HG03520 (cell line): ENCODE measurements around the gene C12orf60.
A peak's percentile ranks its signal among the peaks of the same experiment; 100 is the strongest.
"Not testable (repeated sequence)": the region's sequence is repeated elsewhere in the genome, so short reads cannot be mapped to it uniquely, and the experiment has no call there.

ENCODE experiments used
- ATAC-seq: cut with Tn5 transposase; IDR thresholded peaks from one replicate; pipeline ENCODE4 v1.9.1; 2021; ENCODE audit warnings: mild to moderate bottlenecking, moderate library complexity; ENCODE audit not compliant: unreplicated experiment

The C12orf60 gene, protein sequence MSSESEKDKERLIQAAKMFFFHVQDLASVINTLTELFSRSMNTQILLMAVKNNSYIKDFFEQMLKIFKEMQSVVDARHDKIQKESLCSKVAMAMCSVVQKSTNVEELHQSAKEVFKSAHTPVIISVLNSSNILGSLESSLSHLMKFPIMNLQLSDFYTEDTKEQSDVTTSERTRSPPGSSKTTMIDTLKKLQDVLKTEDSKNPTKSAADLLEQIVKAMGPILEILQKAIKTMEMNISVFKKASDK

DNA sequence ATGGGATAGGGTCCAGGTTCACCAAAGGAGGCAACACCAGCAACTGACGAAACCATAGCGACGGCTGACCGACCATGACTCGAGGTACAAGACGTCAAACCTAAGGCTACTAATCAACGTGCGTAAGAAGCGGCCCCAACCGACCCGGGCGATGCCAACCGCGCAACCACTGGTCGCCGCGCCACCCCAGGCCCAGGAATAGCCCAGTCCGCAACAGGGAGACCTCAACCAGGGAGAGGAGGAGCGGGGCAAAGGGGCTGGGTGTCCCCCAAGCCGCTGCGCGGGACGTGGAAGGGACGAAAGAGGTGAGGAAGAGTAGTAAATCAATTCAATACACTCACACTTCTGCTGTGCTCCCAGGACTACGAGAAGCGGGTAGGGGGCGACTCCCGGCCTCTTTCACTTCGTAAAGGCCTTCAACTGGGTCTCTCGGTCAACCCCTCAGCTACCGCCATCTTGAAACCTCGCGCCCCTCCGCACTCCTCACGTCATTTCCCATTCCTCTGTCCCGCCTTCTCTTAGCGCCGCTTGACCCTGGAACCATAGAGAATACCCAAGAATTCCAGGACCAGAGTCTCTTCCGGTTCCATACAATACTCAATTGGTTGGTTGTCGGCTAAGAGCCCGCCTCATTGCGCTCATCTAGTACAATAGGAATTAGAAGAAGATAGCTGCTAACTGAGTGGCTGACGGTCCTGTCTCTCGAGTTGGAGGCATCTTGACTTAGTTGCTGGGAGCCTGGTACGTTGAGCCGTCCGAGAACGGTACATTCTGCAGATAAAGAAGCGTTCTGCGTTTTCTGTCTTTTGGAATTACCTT is at the start of gene C12orf60, which contains the start of gene WBP11:
C12orf60 (plus strand) TSS at position 660 of the 819 bp plus-strand sequence. CDS start 19,266 bp downstream, outside the sequence.
WBP11 (minus strand) TSS at position 468 of the 819 bp plus-strand sequence. CDS start 2,095 bp downstream, outside the sequence.
- peak; percentile 100 for ATAC-seq

DNA sequence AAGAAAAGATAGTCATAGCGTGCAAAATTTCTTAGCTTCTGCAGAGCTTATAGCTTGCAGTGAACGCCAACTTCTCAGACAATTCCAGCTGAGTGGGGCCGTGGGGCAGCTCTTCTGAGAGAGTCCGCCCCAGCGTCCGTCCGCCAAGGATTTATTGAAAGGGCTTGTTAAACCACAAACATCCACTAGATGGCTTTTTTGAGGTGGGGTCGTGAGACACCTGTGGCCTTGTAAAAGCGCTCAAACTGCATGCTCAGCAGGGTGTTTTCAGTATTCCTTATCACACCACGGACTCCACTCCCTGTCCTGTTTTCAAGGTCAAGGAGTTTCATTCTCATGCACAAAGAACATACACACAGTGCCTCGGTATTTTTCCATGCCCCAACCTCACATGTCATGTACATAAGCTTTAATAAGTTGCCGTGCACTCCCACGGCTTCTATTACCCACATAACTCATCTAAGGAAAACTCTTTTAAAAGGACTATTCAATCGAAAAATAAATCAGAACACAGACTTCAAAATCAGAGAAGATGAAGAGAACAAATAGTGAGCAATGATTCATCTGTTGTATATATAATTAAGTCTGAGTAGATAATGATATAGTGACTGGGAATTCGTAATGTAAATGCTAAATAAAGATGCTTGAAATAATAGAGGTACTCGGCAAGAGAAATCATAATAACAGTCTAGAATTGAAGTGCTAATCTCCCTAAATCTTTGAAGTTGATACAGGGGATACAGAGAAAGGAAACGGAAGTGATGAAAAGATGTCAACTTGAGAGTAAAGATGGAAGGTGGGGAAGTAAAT is 46.9 kb upstream of the C12orf60 start:
- ATAC-seq: no peak

DNA sequence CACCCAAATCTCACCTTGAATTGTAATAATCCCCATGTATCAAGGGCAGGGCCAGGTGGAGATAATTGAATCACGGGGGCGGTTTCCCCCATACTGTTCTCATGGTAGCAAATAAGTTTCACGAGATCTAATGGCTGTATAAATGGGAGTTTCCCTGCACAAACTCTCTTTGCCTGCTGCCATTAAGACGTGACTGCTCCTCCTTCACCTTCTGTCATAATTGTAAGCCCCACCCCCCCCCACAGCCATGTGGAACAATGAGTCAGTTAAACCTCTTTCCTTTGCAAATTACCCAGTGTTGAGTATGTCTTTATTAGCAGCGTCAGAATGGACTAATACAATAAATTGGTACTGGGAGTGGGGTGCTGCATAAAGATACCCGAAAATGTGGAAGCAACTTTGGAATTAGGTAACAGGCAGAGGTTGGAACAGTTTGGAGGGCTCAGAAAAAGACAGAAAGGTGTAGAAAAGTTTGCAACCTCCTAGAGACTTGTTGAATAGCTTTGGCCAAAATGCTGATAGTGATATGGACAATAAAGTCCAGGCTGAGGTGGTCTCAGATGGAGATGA is 43.7 kb upstream of the C12orf60 start:
- ATAC-seq: not testable (repeated sequence)

DNA sequence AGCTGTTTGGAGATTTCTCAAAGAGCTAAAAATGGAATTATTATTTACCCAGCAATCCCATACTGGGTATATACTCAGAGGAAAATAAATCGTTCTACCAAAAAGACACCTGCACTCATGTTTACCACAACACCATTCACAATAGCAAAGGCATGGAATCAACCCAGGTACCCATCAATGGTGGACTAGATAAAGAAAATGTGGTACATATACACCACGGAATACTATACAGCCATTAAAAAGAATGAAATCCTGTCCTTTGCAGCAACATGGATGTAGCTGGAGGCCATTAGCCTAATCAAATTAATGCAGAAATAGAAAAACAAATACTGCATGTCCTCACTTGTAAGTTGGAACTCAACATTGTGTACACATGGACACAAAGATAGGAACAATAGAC is 38.1 kb upstream of the C12orf60 start:
- no peak for ATAC-seq

DNA sequence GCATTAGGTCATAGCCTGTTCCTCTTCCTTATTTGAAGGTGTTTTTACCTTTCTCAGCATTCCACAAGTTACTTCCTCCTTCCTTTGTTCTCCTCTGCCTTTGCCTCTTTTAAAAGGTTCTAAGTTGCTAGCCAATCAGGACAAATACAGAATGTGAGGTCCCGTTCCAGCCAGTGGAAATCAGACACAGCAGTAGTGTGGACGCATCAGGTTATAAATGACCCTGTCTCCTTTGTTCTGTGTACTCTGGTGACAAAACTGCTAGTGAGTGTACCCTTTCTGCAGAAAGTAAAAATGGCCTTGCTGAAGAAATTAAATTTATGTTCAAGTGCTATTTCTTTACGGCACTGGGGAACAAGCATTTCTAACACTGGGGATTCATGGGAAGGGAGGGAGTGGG is 37.5 kb upstream of the C12orf60 start:
- ATAC-seq: not testable (repeated sequence)

DNA sequence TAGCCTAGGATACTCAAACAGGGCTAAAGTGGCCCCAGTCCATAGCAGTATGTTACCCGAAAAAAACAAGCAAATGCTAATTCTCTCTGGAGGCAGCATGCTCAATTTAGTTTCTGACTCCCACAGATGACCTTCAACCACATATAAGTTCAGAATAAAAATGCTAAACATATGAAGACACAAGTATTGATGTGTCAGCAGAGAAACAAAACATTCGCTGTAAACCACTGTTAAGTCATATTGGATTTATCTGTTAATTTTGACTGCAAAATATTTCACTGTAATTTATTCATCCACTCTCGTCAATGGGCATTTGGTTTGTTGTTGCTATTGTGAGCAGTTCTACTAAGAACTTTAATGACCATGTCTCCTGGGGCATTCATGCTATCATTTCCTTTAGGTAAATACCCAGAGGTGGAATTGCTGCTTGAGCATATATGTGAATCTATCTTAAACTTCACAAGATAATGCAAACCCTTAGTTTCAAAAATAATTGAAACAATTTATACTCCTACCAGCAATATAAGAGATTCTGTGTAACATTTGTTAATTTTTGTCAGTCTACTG is 36.7 kb upstream of the C12orf60 start:
- no peak for ATAC-seq

DNA sequence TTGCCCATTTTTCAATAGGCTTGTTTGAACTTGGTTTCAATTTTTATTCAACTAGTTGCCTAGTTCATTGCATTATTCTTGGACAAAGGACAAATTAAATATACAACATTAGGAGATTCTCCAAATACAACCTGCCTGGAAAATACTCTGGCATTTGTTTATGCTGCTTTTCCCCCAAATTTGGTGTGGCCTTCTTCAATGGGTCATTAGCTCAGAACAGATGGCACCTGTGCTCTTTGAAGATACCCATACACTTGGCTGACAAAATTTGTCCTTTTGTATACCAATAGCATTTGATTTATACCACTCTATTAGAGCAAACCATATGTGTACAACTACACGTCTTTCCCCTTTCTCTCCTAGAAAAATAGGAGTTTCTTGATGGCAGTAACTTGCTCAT is 35.9 kb upstream of the C12orf60 start:
- no peak for ATAC-seq

DNA sequence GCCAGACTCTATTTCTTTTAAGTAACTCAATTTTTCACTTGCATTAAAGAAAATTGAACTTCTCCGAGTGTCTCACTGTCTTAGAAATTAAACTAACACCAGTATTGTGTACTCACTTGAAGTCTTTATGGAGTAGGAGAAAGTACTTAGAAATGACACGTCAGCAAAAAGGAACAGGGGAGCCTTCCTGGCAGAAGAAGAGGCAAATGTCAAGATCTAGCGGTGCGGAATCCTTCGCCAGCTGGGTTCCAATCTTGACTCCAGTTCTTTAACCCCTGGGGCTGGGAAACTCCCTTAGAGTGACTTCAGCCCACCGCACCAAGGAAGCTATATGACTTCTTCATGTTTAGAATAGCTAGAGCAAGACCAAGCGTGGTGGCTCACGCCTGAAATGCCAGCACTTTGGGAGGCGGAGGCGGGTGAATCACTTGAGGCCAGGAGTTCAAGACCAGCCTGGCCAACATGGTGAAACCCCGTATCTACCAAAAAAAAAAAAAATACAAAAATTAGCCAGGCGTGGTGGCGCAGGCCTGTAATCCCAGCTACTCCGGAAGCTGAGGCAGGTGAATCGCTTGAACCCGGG is 34.6 kb upstream of the C12orf60 start:
- ATAC-seq: no peak

DNA sequence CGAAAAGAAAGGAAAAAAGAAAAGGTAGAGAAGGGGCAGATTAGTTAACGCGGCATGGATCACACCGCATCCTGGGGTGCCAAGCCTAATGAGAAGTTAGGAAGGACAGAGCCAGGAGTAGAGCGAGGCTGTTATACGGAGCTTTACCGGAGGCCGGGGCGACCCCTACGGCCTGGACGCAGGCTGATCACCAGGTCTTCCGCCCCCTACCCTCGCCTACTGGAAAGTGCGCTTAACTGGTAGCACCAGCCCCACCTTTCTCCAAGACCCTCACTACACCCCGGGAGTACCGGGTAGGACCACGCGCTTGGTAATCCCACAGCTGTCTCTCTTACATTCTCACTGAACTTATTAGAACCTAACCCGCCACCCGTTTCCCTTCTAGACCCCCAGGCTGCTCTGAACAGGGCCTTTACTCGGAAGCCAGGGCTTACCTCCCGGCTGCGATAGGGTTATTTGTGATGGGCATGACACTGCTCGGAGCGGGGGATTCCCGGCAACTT is 34.0 kb upstream of the C12orf60 start:
- peak; percentile 0 for ATAC-seq

DNA sequence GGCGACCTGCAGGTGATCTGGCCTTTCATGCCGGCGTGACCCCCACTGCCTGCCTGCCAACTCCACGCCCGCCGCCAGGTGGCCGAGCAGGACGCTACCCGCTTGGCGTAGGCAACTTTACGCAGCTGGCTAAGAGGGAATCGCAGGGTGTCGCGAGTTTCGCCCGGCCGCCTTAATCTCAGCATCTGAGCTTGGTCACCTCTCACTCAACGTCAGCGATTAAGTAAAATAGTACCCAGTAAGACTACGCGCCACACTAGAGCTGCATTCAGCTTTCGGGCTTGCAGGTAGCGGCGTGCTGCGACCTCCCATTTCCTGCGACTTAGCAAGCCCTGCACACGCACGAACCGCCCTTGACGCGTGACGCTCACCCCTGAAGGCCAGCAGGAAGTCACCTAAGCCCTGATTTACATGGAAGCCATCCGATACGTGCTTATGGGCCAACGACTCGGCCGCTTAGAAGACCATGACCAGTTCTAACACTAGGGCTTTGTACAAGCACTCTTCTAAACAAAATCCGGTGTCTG is 33.4 kb upstream of the C12orf60 start:
- ATAC-seq: peak; percentile 35

DNA sequence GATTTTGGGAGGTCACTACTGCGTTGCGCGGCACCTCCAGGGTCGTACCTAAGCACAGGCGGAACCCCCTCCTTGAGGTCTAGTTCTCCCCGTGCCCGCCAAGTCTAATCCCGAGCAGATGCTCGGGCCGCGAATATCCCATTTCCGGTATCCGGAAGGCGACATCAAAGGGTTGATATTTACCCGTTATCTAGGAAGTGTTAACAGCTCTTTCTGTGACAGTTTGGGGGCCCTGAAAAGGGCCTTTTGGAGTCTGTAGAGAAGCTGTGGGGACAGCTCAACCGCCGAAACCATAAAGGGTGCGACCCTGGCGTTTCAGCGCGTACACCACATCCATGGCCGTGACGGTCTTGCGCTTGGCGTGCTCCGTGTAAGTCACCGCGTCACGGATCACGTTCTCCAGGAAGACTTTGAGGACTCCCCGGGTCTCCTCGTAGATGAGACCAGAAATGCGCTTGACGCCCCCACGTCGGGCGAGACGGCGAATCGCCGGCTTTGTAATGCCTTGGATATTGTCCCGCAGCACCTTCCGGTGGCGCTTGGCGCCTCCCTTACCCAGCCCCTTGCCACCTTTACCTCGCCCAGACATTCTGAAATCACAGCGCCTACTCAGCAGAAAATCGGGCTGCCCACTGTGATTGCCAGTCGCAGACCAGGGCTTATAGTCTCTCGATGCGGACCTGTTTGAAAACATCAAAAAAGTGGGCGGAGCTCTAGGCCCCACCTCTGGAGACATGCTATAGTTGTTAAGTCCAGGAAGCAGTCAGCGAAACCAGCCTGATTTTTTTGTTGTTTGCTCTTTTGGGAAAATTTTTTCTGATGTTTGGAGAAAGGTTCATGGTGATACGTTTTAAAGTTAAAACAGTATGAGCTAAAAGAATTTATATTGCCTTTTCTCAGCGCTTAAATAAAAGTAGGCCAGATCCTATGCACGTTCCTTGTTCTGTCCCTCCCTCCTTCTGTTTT is 32.7 kb upstream of the C12orf60 start:
- ATAC-seq: peak; percentile 24

DNA sequence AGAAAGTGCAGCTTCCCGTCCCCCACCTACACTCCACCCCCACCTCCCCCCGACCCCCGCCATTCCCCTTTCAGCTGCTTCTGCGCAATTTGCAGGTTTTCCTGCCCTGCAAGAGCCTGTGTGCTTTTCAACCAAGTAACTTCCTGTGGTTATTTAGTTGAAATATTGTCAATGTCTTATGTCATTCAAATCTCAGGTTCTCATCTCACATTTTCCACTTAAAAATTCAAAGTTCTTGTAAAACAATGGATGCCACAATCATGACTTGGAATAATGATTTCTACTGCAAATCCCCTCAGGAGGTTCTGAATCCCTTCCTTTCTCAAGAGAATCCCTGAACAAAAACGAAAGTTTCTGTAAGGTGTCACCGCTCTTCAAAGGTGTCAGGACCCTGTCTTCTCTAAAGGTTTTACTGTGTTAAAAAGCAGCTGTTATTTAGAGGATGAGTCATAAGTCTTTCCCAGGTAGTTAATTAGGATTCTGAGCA is 31.8 kb upstream of the C12orf60 start:
- ATAC-seq: no peak

DNA sequence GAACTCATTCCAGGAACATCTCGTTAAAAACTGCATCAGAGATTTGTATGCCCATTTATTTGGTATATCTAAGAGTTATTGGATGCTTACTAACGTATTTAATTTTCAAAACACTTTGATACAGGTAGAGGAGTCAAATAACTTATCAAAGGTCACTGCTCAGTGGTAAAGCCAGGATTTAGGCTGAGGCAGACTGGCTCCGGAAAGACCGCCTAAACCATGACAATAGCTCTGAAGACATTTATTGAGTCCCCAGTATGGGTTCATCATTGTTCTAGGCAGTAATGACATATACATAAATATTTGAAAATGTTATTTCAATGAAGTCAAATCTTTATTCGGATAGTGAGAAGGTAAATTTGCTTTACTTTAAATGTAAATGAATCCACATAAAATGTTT is 30.5 kb upstream of the C12orf60 start:
- ATAC-seq: no peak

DNA sequence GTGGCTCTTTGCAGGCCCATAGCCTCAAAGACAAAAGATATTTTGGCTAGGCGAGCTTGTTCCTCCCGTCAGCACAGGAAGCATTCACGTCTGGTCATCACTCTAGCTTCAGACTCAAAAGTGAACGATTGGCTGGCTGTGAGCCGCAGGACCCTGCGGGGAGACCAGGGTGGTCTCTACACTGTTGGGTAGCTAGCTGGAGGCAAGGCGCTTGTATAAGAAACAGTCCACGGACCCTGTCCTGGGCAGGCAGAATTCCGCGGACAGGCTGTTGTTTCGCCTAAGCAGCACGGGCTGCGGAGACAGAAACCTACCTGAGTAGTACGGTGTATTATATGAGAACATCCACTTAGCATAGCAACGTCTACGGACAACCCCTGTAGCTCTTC is 29.8 kb upstream of the C12orf60 start:
- peak; percentile 1 for ATAC-seq

DNA sequence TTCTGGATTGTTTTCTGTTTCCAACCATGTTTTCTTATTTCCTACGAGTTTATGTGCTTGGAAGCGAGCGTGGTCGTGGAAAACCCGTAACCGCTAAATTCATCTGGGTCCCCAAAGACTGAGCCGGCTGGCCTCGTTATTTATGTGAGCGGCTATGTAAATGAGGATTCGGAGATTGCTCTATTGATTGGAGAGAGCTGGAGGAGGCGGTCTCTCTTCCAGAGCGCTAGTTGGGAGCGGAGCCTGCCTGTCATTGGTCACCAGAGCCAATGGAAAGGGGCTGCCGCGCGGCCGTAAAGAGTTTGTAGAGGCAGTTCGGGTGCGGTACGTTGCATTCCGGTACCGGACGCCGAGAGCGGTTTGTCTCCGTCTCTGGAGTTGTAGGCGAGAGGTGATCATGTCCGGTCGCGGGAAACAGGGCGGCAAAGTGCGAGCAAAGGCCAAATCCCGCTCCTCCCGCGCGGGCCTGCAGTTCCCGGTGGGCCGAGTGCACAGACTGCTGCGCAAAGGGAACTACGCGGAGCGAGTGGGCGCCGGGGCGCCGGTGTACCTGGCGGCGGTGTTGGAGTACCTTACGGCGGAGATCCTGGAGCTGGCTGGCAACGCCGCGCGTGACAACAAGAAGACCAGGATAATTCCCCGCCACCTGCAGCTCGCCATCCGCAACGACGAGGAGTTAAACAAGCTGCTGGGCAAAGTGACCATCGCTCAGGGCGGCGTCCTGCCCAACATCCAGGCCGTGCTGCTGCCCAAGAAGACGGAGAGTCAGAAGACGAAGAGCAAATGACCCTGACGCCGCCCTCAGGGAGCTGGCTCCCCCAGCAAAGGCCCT is 29.2 kb upstream of the C12orf60 start:
- peak; percentile 48 for ATAC-seq

DNA sequence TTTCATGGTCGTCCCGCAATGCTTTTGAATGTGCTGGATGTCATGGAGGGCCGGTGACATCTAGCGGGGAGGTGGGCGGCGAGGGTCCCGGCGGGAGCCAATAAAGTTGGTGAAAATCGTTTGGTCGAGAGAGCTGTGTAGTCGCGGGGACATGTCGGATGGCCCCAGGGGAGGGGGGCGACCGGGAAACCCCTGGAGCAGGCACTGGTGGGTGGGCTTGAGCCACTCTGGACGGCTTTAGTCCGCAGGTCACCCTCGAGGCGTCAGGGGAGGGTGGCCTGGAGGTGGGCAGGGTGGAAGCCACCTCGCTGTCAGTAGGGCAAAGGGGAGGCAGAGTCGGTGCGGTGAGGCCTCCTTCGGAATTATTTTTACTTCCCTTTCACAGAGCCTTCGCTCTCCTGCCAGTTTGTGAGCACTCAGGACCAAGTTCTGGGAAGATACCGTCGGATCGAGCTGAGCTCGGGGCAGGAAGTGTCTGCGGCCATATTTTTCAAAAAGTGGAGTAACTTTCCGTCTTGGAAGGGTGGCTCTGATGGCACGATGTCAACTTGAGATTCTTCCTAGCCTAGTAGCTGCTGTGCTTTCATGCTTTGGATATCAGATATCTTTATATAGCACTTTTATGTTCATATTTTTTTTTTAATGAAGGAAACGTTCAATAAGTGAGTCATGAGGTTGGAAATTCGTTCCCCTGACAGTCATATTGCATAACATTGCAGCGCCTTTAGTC is 28.4 kb upstream of the C12orf60 start:
- ATAC-seq: no peak

DNA sequence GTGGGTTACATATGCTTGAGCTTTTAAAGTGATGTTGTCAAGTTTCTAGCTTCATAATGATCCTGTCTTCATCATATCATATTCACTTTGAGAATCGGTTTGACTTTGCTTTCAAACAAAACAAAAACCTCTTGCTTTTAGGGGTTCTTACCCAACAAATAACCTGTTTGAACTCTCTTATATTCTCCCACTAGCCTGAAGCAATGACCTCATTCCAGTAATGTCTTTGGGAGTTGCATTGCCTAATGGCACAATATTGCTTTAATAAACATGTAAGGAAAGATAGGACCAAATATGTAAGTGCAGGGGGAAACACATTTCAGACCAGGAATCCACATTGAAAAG is 27.9 kb upstream of the C12orf60 start:
- ATAC-seq: no peak
